Smooth muscle cell (in vitro differentiated cells): ENCODE results near the gene MYH13. TPM values are rescaled to one million over a fixed set of nuclear protein-coding genes. Genes with fewer than 3 reads are reported as not detected.

Experiments used
- DNase-seq: peaks from one replicate; lab custom pipeline; 2025; ENCODE audit not compliant: unreplicated experiment; lab: John Stamatoyannopoulos, UW
- H2AFZ ChIP-seq: fragments of 200-600 bp; sonication (generic); 2 replicates; pipeline ENCODE4 v1.6.0; 2016; ENCODE audit warnings: antibody characterized with exemption, low read depth, mild to moderate bottlenecking
- H3F3A ChIP-seq: fragments of 200-600 bp; sonication (generic); 2 replicates; pipeline ENCODE4 v1.6.0; 2017; ENCODE audit warnings: antibody characterized with exemption, low read depth
- H3K27ac ChIP-seq: fragments of 200-600 bp; sonication (generic); 2 replicates; pipeline ENCODE4 v1.5.1; 2016; ENCODE audit warnings: low read depth, mild to moderate bottlenecking
- H3K27me3 ChIP-seq: fragments of 200-600 bp; sonication (generic); 2 replicates; pipeline ENCODE4 v1.6.1; 2016; ENCODE audit warnings: low read depth, mild to moderate bottlenecking
- H3K36me3 ChIP-seq: fragments of 200-600 bp; sonication (generic); 2 replicates; pipeline ENCODE4 v1.5.1; 2016; ENCODE audit warnings: low read depth
- H3K4me1 ChIP-seq: fragments of 200-600 bp; sonication (generic); 2 replicates; pipeline ENCODE4 v1.5.1; 2016; ENCODE audit warnings: low read depth
- H3K4me2 ChIP-seq: fragments of 200-600 bp; sonication (generic); 2 replicates; pipeline ENCODE4 v1.6.0; 2016; ENCODE audit warnings: mild to moderate bottlenecking
- H3K4me3 ChIP-seq: fragments of 200-600 bp; sonication (generic); 2 replicates; pipeline ENCODE4 v1.5.1; 2016; ENCODE audit warnings: mild to moderate bottlenecking
- H3K79me2 ChIP-seq: fragments of 200-600 bp; sonication (generic); 2 replicates; pipeline ENCODE4 v1.6.0; 2016; ENCODE audit warnings: low read depth, mild to moderate bottlenecking
- H3K9ac ChIP-seq: fragments of 200-600 bp; sonication (generic); 2 replicates; pipeline ENCODE4 v1.6.0; 2016; ENCODE audit warnings: low read depth
- H3K9me3 ChIP-seq: fragments of 200-600 bp; sonication (generic); replicated peaks from 2 replicates; pipeline ENCODE4 v1.5.1; 2016; ENCODE audit warnings: low read depth
- H4K20me1 ChIP-seq: fragments of 200-600 bp; sonication (generic); 2 replicates; pipeline ENCODE4 v1.6.0; 2016; ENCODE audit warnings: low read depth
- WGBS: methylation state at CpG from one replicate; pipeline ENCODE4 v1.1.7; 2016; ENCODE audit warnings: low lambda C conversion rate; 5-methylcytosine and 5-hydroxymethylcytosine counted together
- polyA plus RNA-seq: library from polyadenylated mRNA; unstranded; fragments of >200 nt; fragmentation: Nextera tagmentation; extraction: Ambion mirVana; gene quantifications from 2 replicates; pipeline ENCODE4 v1.2.1, GENCODE V29; 2016
- total RNA-seq: library from RNA; depleted of rRNA; stranded (reverse); fragments of >200 nt; gene quantifications from 2 replicates; pipeline ENCODE4 v1.2.3, GENCODE V29; 2014
- TF ChIP-seq, protein P1 (sequence below): fragments of 200-600 bp; sonication (generic); IDR thresholded peaks from 2 replicates; pipeline ENCODE4 v1.5.1; 2017; ENCODE audit warnings: borderline replicate concordance, mild to moderate bottlenecking, antibody characterized with exemption; ENCODE audit not compliant: insufficient read depth, poor library complexity, severe bottlenecking

Gene MYH13
- total and polyA plus RNA-seq, 2 experiments from 2014 or later, result 0.09 TPM; not detected in 1

DNA sequence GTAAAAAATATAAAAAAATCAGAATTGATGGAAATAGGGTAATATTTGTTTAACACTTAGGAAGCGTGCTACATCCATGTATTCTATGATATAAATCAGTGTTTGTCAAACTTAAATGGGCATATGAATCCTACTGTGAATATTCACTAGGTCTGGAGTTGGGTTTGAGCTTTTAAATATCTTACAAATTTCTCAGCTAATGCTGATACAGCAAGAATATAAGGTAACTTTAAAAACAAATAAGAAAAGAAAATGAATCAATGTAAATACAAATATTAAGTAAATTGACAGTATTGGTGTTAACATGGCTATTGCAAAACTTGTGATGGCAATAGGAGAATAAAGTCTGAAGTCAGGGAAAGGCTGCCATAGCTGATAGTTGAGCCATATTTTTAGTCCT lies 3.6 kb downstream of the MYH13 start:
- H3K27me3 ChIP-seq, result no peaks in the 10 kb centered on the region
- H3K79me2 ChIP-seq, result no peaks in the 10 kb centered on the region
- no peaks in the 10 kb centered on the region for H3K4me1 ChIP-seq
- no peak overlapping the region for H3K4me2 ChIP-seq
- 94% methylated on average over 1 of the region's 1 CpG for WGBS
- no peaks in the 10 kb centered on the region for H4K20me1 ChIP-seq
- no peak overlapping the region for H3K9ac ChIP-seq
- DNase-seq, result no peak
- H3F3A ChIP-seq, result no peaks in the 10 kb centered on the region
- H3K4me3 ChIP-seq, result no peak overlapping the region
- H2AFZ ChIP-seq, result no peak overlapping the region
- H3K27ac ChIP-seq, result no peak overlapping the region
- TF ChIP-seq, protein P1, sequence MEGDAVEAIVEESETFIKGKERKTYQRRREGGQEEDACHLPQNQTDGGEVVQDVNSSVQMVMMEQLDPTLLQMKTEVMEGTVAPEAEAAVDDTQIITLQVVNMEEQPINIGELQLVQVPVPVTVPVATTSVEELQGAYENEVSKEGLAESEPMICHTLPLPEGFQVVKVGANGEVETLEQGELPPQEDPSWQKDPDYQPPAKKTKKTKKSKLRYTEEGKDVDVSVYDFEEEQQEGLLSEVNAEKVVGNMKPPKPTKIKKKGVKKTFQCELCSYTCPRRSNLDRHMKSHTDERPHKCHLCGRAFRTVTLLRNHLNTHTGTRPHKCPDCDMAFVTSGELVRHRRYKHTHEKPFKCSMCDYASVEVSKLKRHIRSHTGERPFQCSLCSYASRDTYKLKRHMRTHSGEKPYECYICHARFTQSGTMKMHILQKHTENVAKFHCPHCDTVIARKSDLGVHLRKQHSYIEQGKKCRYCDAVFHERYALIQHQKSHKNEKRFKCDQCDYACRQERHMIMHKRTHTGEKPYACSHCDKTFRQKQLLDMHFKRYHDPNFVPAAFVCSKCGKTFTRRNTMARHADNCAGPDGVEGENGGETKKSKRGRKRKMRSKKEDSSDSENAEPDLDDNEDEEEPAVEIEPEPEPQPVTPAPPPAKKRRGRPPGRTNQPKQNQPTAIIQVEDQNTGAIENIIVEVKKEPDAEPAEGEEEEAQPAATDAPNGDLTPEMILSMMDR, result no peak
- no peaks in the 10 kb centered on the region for H3K9me3 ChIP-seq
- H3K36me3 ChIP-seq, result no peaks in the 10 kb centered on the region

DNA sequence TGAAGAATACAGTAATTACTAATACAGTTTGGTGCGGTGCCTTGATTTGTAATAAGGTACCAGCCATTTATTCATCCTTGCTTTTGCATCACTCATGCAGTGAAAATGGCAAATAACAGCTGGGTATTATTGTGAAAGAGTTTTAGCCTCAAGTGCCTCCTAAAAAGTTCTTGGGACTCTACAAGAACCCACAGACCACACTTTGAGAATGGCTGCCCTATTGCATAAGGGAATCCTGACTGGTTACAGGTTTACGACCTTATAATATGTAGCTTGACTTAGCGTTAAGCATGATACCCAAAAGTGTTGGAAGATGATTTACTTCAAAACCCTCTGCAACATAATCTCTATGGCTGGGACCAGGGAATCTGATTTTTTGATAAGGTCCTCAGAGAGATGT lies 4.2 kb downstream of the MYH13 start:
- H3K9ac ChIP-seq, result no peak overlapping the region
- 86% methylated on average over 3 of the region's 3 CpGs for WGBS
- H3K4me2 ChIP-seq, result no peak overlapping the region
- no peaks in the 10 kb centered on the region for H4K20me1 ChIP-seq
- H3K79me2 ChIP-seq, result no peaks in the 10 kb centered on the region
- no peaks in the 10 kb centered on the region for H3F3A ChIP-seq
- no peaks in the 10 kb centered on the region for H3K27me3 ChIP-seq
- TF ChIP-seq, protein P1, result no peak
- H3K4me3 ChIP-seq, result no peak overlapping the region
- no peaks in the 10 kb centered on the region for H3K4me1 ChIP-seq
- H3K36me3 ChIP-seq, result no peaks in the 10 kb centered on the region
- H3K27ac ChIP-seq, result no peak overlapping the region
- no peaks in the 10 kb centered on the region for H3K9me3 ChIP-seq
- DNase-seq, result no peak
- H2AFZ ChIP-seq, result no peak overlapping the region

DNA sequence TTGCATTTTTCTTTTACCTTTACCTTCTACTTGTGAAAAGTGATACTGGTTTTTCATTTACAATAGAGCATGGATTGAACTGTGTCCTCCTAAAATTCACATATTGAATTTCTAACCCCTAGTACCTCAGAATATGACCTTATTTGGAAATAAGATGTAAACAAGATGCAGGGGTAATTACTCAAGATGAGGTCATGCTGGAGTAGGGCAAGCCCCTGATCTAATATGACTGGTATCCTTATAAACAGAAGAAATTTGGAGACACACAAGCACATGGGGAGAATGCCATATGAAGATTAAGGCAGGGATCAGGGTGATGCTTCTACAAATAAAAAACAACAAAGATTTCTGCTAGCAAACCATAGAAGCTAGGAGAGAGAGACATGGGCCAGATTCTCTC lies 12.2 kb downstream of the MYH13 start:
- no peak overlapping the region for H3K27ac ChIP-seq
- no peak overlapping the region for H3K9ac ChIP-seq
- no peaks in the 10 kb centered on the region for H3K4me1 ChIP-seq
- no peaks in the 10 kb centered on the region for H3K36me3 ChIP-seq
- TF ChIP-seq, protein P1, result no peak
- no peaks in the 10 kb centered on the region for H4K20me1 ChIP-seq
- H3K4me2 ChIP-seq, result peak overlapping the region; percentile 30
- no peak overlapping the region for H2AFZ ChIP-seq
- H3K4me3 ChIP-seq, result no peak overlapping the region
- H3K9me3 ChIP-seq, result no peaks in the 10 kb centered on the region
- no peaks in the 10 kb centered on the region for H3K79me2 ChIP-seq
- H3F3A ChIP-seq, result no peaks in the 10 kb centered on the region
- DNase-seq, result no peak
- no peaks in the 10 kb centered on the region for H3K27me3 ChIP-seq

DNA sequence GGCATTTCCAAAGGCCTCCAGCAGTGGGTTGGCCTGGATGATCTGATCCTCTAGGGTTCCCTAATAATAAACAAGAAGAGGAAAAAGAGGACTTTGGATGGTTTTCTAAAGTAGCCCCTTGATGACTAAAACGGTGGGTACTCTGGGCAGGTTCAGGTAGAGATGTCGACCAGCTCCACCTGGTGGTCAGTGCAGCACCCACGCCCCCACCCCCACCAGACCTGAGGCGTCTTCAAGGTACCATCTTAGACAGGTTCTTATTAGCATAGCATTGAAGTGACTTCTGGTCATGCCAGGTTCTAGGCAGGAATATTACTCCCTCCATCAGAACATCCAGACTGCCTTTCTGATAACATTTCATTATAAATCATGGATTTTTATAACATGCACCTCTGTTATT lies 15.0 kb downstream of the MYH13 start:
- Histone ChIP-seq H3K36me3 (no peaks in the 10 kb centered on the region), H3K27ac (no peak overlapping the region), H3K9me3 (no peaks in the 10 kb centered on the region), H3K4me3 (no peak overlapping the region), H3K9ac (no peak overlapping the region), H3K79me2 (no peaks in the 10 kb centered on the region), H3K27me3 (peaks cover 7% of the 10 kb centered on the region), H3K4me1 (no peaks in the 10 kb centered on the region), H3K4me2 (no peak overlapping the region), H3F3A (no peaks in the 10 kb centered on the region), H4K20me1 (no peaks in the 10 kb centered on the region), H2AFZ (no peak overlapping the region)
- TF ChIP-seq, protein P1, result peak; percentile 46
- DNase-seq, result no peak
- WGBS, result 11% methylated on average over 4 of the region's 4 CpGs
